Prostate gland (tissue), 2 donors: ENCODE data around the gene EPSTI1.

Experiments
- CTCF ChIP-seq, 4 experiments: fragments of 200-600 bp in 2 of 4; fragments of 450-650 bp in 2 of 4; sonication (generic) in 2 of 4; IDR thresholded peaks; 1 replicate in 3 of 4; 2 replicates in 1 of 4; pipeline ENCODE4 v1.5.1; 2016 to 2019; ENCODE audit warnings: antibody characterized with exemption in 4 of 4, mild to moderate bottlenecking in 2 of 4, moderate library complexity in 2 of 4
- POLR2A ChIP-seq: fragments of 450-650 bp; IDR thresholded peaks from one replicate; pipeline ENCODE4 v1.6.1; 2016; ENCODE audit warnings: antibody characterized with exemption, mild to moderate bottlenecking
- POLR2AphosphoS5 ChIP-seq: sonication (generic); formaldehyde crosslinking; IDR thresholded peaks from one replicate; pipeline ENCODE4 v1.6.1; 2017; ENCODE audit warnings: antibody characterized with exemption

GRCh38 chr13:42970824-42971690 is 21.0 kb downstream of the EPSTI1 start:
- TF ChIP-seq POLR2A (no peak), CTCF (IDR thresholded peaks at IDR 0.05) (peak in 3 of 4 experiments; percentile 41 to 51 (median 44)), POLR2AphosphoS5 (no peak)
